ENCODE measurements around the gene EVL. TPM values are rescaled to one million over a fixed set of nuclear protein-coding genes. Genes with fewer than 3 reads are reported as not detected.
A peak's percentile ranks its signal among the peaks of the same experiment; 100 is the strongest.

Gene EVL
- total RNA-seq, 2 donors from 2014 or later = 793 to 831 TPM

- no peaks in the 10 kb centered on the region for H3K9me3 ChIP-seq (ENCODE audit: control insufficient read depth, low read length, poor library complexity, severe bottlenecking)
- H3K27ac Mint-ChIP-seq = peak overlapping the region; percentile 77
- H3K27me3 Mint-ChIP-seq = no peaks in the 10 kb centered on the region
- ATAC-seq (no peak), DNase-seq (no peak)
- no peak overlapping the region for H3K4me3 Mint-ChIP-seq
- peaks cover 14% of the 10 kb centered on the region for H3K36me3 Mint-ChIP-seq (ENCODE audit: low read depth)
- H3K4me1 Mint-ChIP-seq = peaks cover 6% of the 10 kb centered on the region
These were observed 62.7 kb downstream of the EVL start for GRCh38 chr14:100127853-100128455.

- H3K9me3 ChIP-seq (ENCODE audit: control insufficient read depth, low read length, poor library complexity, severe bottlenecking) = no peaks in the 10 kb centered on the region
- peaks cover 12% of the 10 kb centered on the region for H3K36me3 Mint-ChIP-seq (ENCODE audit: low read depth)
- ATAC-seq (no peak), DNase-seq (no peak)
- no peaks in the 10 kb centered on the region for H3K27me3 Mint-ChIP-seq
- peaks cover 3% of the 10 kb centered on the region for H3K4me1 Mint-ChIP-seq
- no peak overlapping the region for H3K27ac Mint-ChIP-seq
- H3K4me3 Mint-ChIP-seq = no peak overlapping the region
These were observed 63.5 kb downstream of the EVL start for GRCh38 chr14:100128688-100129087.

- no peak overlapping the region for H3K4me3 Mint-ChIP-seq
- H3K36me3 Mint-ChIP-seq (ENCODE audit: low read depth) = peaks cover 12% of the 10 kb centered on the region
- peak overlapping the region; percentile 82 for H3K27ac Mint-ChIP-seq
- H3K9me3 ChIP-seq (ENCODE audit: control insufficient read depth, low read length, poor library complexity, severe bottlenecking) = no peaks in the 10 kb centered on the region
- H3K4me1 Mint-ChIP-seq = peaks cover 6% of the 10 kb centered on the region
- DNase-seq = no peak
- no peak for ATAC-seq
- H3K27me3 Mint-ChIP-seq = no peaks in the 10 kb centered on the region
These were observed 64.0 kb downstream of the EVL start for GRCh38 chr14:100129161-100129589.

GRCh38 chr14:100130521-100130920, 65.3 kb downstream of the EVL start:
- peaks cover 6% of the 10 kb centered on the region for H3K4me1 Mint-ChIP-seq
- DNase-seq (no peak), ATAC-seq (no peak)
- peaks cover 7% of the 10 kb centered on the region for H3K36me3 Mint-ChIP-seq (ENCODE audit: low read depth)
- no peaks in the 10 kb centered on the region for H3K9me3 ChIP-seq (ENCODE audit: control insufficient read depth, low read length, poor library complexity, severe bottlenecking)
- H3K27me3 Mint-ChIP-seq = no peaks in the 10 kb centered on the region
- H3K27ac Mint-ChIP-seq = peak overlapping the region; percentile 82
- H3K4me3 Mint-ChIP-seq = no peak overlapping the region

- DNase-seq (no peak), ATAC-seq (no peak)
- H3K27ac Mint-ChIP-seq = peak overlapping the region; percentile 82
- H3K4me3 Mint-ChIP-seq = no peak overlapping the region
- peaks cover 7% of the 10 kb centered on the region for H3K36me3 Mint-ChIP-seq (ENCODE audit: low read depth)
- H3K4me1 Mint-ChIP-seq = peaks cover 6% of the 10 kb centered on the region
- H3K27me3 Mint-ChIP-seq = no peaks in the 10 kb centered on the region
- H3K9me3 ChIP-seq (ENCODE audit: control insufficient read depth, low read length, poor library complexity, severe bottlenecking) = no peaks in the 10 kb centered on the region
These were observed 66.0 kb downstream of the EVL start for GRCh38 chr14:100131181-100131580.

- H3K27me3 Mint-ChIP-seq = no peaks in the 10 kb centered on the region
- peak overlapping the region; percentile 82 for H3K27ac Mint-ChIP-seq
- peaks cover 6% of the 10 kb centered on the region for H3K4me1 Mint-ChIP-seq
- H3K4me3 Mint-ChIP-seq = no peak overlapping the region
- DNase-seq (no peak), ATAC-seq (no peak)
- peaks cover 7% of the 10 kb centered on the region for H3K36me3 Mint-ChIP-seq (ENCODE audit: low read depth)
- H3K9me3 ChIP-seq (ENCODE audit: control insufficient read depth, low read length, poor library complexity, severe bottlenecking) = no peaks in the 10 kb centered on the region
These were observed 67.1 kb downstream of the EVL start for GRCh38 chr14:100132161-100132902.

GRCh38 chr14:100132903-100133510, 67.8 kb downstream of the EVL start:
- H3K27me3 Mint-ChIP-seq = no peaks in the 10 kb centered on the region
- H3K4me1 Mint-ChIP-seq = peaks cover 6% of the 10 kb centered on the region
- no peak overlapping the region for H3K4me3 Mint-ChIP-seq
- H3K36me3 Mint-ChIP-seq (ENCODE audit: low read depth) = peaks cover 5% of the 10 kb centered on the region
- DNase-seq (no peak), ATAC-seq (no peak)
- no peak overlapping the region for H3K27ac Mint-ChIP-seq
- no peaks in the 10 kb centered on the region for H3K9me3 ChIP-seq (ENCODE audit: control insufficient read depth, low read length, poor library complexity, severe bottlenecking)

- H3K4me3 Mint-ChIP-seq = no peak overlapping the region
- DNase-seq (no peak), ATAC-seq (no peak)
- peak overlapping the region; percentile 27 for H3K27ac Mint-ChIP-seq
- H3K27me3 Mint-ChIP-seq = no peaks in the 10 kb centered on the region
- peaks cover 11% of the 10 kb centered on the region for H3K4me1 Mint-ChIP-seq
- peaks cover 5% of the 10 kb centered on the region for H3K36me3 Mint-ChIP-seq (ENCODE audit: low read depth)
- no peaks in the 10 kb centered on the region for H3K9me3 ChIP-seq (ENCODE audit: control insufficient read depth, low read length, poor library complexity, severe bottlenecking)
These were observed 69.4 kb downstream of the EVL start for GRCh38 chr14:100134586-100134985.

- Mint-ChIP-seq H3K36me3 (ENCODE audit: low read depth) (peaks cover 3% of the 10 kb centered on the region), H3K27me3 (no peaks in the 10 kb centered on the region), H3K27ac (peak overlapping the region; percentile 27), H3K4me3 (no peak overlapping the region), H3K4me1 (peaks cover 12% of the 10 kb centered on the region)
- ATAC-seq (no peak), DNase-seq (no peak)
- H3K9me3 ChIP-seq (ENCODE audit: control insufficient read depth, low read length, poor library complexity, severe bottlenecking) = no peaks in the 10 kb centered on the region
These were observed 69.9 kb downstream of the EVL start for GRCh38 chr14:100135073-100135472.

- no peaks in the 10 kb centered on the region for H3K27me3 Mint-ChIP-seq
- peaks cover 11% of the 10 kb centered on the region for H3K4me1 Mint-ChIP-seq
- DNase-seq (no peak), ATAC-seq (no peak)
- no peaks in the 10 kb centered on the region for H3K9me3 ChIP-seq (ENCODE audit: control insufficient read depth, low read length, poor library complexity, severe bottlenecking)
- H3K27ac Mint-ChIP-seq = peak overlapping the region; percentile 81
- no peak overlapping the region for H3K4me3 Mint-ChIP-seq
- H3K36me3 Mint-ChIP-seq (ENCODE audit: low read depth) = peaks cover 2% of the 10 kb centered on the region
These were observed 70.6 kb downstream of the EVL start for GRCh38 chr14:100135784-100136183.

GRCh38 chr14:100137173-100137572, 72.0 kb downstream of the EVL start:
- no peak for ATAC-seq
- H3K36me3 Mint-ChIP-seq (ENCODE audit: low read depth) = no peaks in the 10 kb centered on the region
- peaks cover 12% of the 10 kb centered on the region for H3K4me1 Mint-ChIP-seq
- no peak for DNase-seq
- no peaks in the 10 kb centered on the region for H3K9me3 ChIP-seq (ENCODE audit: control insufficient read depth, low read length, poor library complexity, severe bottlenecking)
- no peaks in the 10 kb centered on the region for H3K27me3 Mint-ChIP-seq
- peak overlapping the region; percentile 81 for H3K27ac Mint-ChIP-seq
- H3K4me3 Mint-ChIP-seq = no peak overlapping the region

- Mint-ChIP-seq H3K4me1 (peaks cover 12% of the 10 kb centered on the region), H3K36me3 (ENCODE audit: low read depth) (no peaks in the 10 kb centered on the region), H3K4me3 (no peak overlapping the region), H3K27ac (peak overlapping the region; percentile 34), H3K27me3 (no peaks in the 10 kb centered on the region)
- no peak for ATAC-seq
- DNase-seq = no peak
- no peaks in the 10 kb centered on the region for H3K9me3 ChIP-seq (ENCODE audit: control insufficient read depth, low read length, poor library complexity, severe bottlenecking)
These were observed 73.0 kb downstream of the EVL start for GRCh38 chr14:100138082-100138787.

GRCh38 chr14:100138955-100139354, 73.7 kb downstream of the EVL start:
- H3K36me3 Mint-ChIP-seq (ENCODE audit: low read depth) = no peaks in the 10 kb centered on the region
- no peaks in the 10 kb centered on the region for H3K9me3 ChIP-seq (ENCODE audit: control insufficient read depth, low read length, poor library complexity, severe bottlenecking)
- ATAC-seq = no peak
- DNase-seq = no peak
- no peaks in the 10 kb centered on the region for H3K27me3 Mint-ChIP-seq
- H3K4me1 Mint-ChIP-seq = peaks cover 13% of the 10 kb centered on the region
- no peak overlapping the region for H3K4me3 Mint-ChIP-seq
- no peak overlapping the region for H3K27ac Mint-ChIP-seq

Data from T-helper 17 cell (primary cell).